Measurements from ENCODE around the gene GAB2. TPM values are rescaled to one million over a fixed set of nuclear protein-coding genes. Genes with fewer than 3 reads are reported as not detected.

GAB2 gene
- total and polyA plus RNA-seq, 2 of the 13 experiments (the other 11 are each of a cell fraction or from before 2014, with no cell fraction given): 4.1 to 8.6 TPM

DNA sequence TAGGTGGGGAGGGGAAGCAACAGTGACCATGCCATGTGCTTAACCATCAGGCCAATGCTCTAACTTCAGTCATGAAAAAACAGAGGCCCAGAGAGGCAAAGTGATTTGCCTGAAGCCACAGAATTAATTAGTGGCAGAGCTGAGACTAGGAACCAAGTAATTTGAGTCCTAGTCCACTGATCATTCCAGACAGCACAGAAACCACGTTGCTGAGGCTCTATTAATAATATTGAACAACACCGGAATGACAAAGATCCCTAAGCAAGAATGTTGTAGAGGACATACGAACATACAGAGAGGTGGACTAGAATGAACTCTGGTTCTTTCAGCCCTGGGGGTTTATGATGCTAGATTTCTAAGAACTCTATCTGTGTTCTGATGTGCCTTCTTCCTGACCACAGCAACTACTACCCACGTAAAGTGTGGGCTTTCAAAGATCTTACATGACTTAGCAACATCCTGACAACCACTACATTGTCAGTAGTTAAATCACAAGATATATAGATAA is 92.3 kb downstream of the GAB2 start:
- no TSS peak for BruUV-seq (replicated peaks)
- WGBS (ENCODE audit: low lambda C conversion rate): 75% methylated on average over 4 of the region's 4 CpGs
- Histone ChIP-seq H3K9me3 (ENCODE audit: low read length) (no peaks in the 10 kb centered on the region), H3K4me2 (ENCODE audit: low read depth, low read length) (no peak overlapping the region), H3K79me2 (ENCODE audit: insufficient read depth, low read length) (no peaks in the 10 kb centered on the region), H3K27me3 (ENCODE audit: control insufficient read depth in 1 of 2, insufficient read depth in 2 of 2, low read length in 2 of 2) (no peaks in the 10 kb centered on the region), H3K9ac (ENCODE audit: insufficient read depth, low read depth, low read length) (no peak overlapping the region), H3K27ac (ENCODE audit: extremely low read length, insufficient read depth, low read length) (no peak overlapping the region), H3K4me3 (replicated peaks in 1 of 3; ENCODE audit: insufficient read depth in 1 of 3, low read depth in 2 of 3, low read length in 3 of 3) (no peak overlapping the region), H2AFZ (ENCODE audit: low read length) (no peak overlapping the region), H3K36me3 (replicated peaks in 1 of 2; ENCODE audit: control insufficient read depth in 1 of 2, insufficient read depth in 2 of 2, low read length in 2 of 2) (no peaks in the 10 kb centered on the region), H3K4me1 (ENCODE audit: insufficient read depth, low read length) (peaks cover 13% of the 10 kb centered on the region), H4K20me1 (ENCODE audit: insufficient read depth, low read length) (no peaks in the 10 kb centered on the region)
- CTCF ChIA-PET (ENCODE audit: low intra/inter-chr PET ratio, low total read pairs): no interaction called here
- TF ChIP-seq ZFP91 (CRISPR knock-in tag; IDR thresholded peaks at IDR 0.05; ENCODE audit: borderline replicate concordance): no peak
- TF ChIP-seq, protein P1, sequence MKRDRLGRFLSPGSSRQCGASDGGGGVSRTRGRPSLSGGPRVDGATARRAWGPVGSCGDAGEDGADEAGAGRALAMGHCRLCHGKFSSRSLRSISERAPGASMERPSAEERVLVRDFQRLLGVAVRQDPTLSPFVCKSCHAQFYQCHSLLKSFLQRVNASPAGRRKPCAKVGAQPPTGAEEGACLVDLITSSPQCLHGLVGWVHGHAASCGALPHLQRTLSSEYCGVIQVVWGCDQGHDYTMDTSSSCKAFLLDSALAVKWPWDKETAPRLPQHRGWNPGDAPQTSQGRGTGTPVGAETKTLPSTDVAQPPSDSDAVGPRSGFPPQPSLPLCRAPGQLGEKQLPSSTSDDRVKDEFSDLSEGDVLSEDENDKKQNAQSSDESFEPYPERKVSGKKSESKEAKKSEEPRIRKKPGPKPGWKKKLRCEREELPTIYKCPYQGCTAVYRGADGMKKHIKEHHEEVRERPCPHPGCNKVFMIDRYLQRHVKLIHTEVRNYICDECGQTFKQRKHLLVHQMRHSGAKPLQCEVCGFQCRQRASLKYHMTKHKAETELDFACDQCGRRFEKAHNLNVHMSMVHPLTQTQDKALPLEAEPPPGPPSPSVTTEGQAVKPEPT (CRISPR knock-in tag; IDR thresholded peaks at IDR 0.05; ENCODE audit: low read depth): no peak
- no peak for TF ChIP-seq REL (CRISPR knock-in tag; conservative IDR thresholded peaks at IDR 0.05)
- no peak for TF ChIP-seq ZXDC (CRISPR knock-in tag; IDR thresholded peaks at IDR 0.05)
- no peak for TF ChIP-seq TGIF2 (CRISPR knock-in tag; IDR thresholded peaks at IDR 0.05)
- no peak for TF ChIP-seq PRDM4 (CRISPR knock-in tag; IDR thresholded peaks at IDR 0.05; ENCODE audit: borderline replicate concordance)
- POLR2A ChIA-PET: no interaction called here
- in situ Hi-C loops (cut with HindIII; ENCODE audit: extremely low pct_ligation_motif_present, low pct_unique_long_range_greater_than_20kb): no loop called here
- intact Hi-C loops (cut with micrococcal nuclease; ENCODE audit: unreplicated experiment): no loop called here
- FAIRE-seq (no peak), DNase-seq (ENCODE audit: low spot score) (no peak), ATAC-seq (no peak)
